LoVo (cell line): Measurements from ENCODE around the gene NANOGP8.
"Not testable (repeated sequence)": the region's sequence is repeated elsewhere in the genome, so short reads cannot be mapped to it uniquely, and the experiment has no call there.

ENCODE experiments used
- DNase-seq: peaks from one replicate; pipeline ENCODE4 v3.0.0-alpha.2; 2016; ENCODE audit warnings: low spot score

The NANOGP8 gene

DNA sequence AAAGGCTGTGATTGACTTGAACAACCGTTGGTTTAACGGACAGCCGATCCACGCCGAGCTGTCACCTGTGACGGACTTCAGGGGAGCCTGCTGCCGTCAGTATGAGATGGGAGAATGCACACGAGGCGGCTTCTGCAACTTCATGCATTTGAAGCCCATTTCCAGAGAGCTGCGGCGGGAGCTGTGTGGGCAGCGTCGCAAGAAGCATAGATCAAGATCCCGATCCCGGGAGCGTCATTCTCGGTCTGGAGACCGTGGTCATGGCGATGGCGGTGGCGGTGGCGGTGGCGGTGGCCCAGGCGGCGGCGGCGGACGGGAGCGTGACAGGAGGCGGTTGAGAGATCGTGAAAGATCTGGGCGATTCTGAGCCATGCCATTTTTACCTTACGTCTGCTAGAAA, 7.8 kb upstream of the NANOGP8 start:
- DNase-seq, result no peak

DNA sequence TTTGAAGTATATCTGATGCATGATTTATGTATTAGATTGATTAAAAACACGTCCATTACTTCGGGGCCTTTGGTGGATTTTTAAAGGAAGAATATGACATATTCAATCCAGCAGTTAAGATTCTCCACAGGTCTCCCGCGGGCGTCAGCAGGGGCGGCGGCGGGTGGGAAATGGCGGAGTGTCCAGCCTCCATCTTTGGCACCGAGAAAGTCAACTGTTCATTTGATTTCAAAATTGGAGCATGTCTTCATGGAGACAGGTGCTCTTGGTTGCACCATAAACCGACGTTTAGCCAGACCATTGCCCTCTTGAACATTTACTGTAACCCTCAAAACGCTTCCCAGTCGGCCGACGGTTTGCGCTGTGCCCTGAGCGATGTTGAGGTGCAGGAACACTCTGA, 7.2 kb upstream of the NANOGP8 start:
- no peak for DNase-seq

DNA sequence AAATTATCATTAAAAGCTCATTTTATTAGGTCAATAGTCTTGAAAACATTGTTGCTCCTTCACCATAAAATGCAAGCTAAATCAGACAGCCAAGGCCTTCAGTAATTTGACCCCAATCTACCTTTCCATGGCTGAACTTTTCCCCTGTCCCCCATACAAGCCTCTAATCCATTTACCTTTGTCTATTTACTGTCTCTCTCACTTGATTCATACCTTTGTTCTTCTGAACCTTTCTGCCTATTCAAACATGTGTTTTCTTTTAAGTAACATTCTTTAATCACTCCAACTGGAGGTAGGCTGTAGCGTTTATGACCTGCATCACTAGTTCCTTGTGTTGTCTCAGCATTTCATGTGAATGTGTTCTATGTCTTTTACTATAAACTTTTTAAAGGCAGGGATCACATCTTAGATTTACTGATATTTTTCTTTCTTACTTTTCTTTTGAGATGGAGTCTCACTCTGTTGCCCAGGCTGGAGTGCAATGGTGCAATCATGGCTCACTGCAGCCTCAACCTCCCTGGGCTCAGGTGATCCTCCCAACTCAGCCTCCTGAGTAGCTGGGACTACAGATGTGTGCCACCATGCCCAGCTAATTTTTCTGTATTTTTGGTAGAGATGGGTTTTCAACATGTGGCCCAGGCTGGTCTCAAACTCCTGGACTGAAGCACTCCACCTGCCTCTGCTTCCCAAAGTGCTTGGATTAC, 5.2 kb upstream of the NANOGP8 start:
- DNase-seq, result no peak

DNA sequence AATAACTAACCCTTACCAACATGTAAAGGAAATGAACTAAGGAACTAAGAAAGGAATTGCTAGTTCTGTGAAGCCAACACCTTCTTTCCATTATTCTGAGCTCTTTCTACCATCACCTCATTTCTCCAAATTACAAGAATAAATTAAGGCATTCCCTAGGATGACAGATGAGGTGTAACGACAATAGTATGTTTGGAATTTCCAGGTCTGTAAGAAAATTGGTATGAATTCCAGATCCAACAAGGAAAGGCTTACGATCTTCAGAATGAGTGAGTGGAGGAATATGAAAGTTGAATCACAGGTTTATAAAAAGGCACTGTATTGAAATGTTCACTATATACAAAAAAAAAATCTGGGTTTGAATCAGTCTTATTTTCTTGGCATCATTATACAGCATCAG, 4.5 kb upstream of the NANOGP8 start:
- DNase-seq, result no peak

DNA sequence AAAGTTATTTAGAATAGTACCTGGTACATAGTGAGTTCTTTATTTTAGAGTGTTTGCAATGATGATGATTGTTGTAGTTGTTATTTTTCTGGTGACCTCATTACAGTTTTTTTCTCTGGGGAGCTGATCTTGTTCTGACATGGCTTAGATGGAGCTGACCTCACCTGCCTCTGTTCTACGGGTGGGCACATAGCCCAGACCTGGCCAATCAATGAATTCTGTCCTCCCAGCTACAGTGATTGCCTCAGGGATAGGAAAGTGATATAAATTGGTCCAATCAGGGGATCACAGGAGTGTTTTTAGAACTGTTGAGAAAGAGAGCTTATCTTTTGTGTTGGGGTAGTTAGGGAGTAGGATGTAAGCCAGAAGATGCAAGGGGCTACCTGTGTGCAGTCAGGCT, 3.2 kb upstream of the NANOGP8 start:
- DNase-seq, result no peak

DNA sequence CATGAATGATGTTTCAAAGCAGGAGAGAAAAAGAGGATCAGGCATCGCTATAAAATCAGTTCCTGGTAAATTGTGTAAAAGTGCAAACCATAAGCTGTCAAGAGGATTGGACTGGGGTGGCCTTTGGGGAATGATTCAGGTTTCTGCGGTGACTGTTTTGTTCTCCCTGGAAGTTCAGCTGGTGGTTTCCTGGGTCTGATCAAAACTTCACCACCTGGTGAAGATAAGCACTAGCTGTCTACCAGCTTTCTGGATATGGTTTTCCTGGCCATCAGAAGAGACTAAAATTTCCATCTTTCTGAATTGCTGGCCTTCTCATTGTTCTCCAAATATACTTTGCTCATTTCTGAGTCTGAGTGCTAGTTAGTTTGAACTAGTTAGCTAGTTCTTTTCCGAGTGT, 2.7 kb upstream of the NANOGP8 start:
- DNase-seq, result no peak

DNA sequence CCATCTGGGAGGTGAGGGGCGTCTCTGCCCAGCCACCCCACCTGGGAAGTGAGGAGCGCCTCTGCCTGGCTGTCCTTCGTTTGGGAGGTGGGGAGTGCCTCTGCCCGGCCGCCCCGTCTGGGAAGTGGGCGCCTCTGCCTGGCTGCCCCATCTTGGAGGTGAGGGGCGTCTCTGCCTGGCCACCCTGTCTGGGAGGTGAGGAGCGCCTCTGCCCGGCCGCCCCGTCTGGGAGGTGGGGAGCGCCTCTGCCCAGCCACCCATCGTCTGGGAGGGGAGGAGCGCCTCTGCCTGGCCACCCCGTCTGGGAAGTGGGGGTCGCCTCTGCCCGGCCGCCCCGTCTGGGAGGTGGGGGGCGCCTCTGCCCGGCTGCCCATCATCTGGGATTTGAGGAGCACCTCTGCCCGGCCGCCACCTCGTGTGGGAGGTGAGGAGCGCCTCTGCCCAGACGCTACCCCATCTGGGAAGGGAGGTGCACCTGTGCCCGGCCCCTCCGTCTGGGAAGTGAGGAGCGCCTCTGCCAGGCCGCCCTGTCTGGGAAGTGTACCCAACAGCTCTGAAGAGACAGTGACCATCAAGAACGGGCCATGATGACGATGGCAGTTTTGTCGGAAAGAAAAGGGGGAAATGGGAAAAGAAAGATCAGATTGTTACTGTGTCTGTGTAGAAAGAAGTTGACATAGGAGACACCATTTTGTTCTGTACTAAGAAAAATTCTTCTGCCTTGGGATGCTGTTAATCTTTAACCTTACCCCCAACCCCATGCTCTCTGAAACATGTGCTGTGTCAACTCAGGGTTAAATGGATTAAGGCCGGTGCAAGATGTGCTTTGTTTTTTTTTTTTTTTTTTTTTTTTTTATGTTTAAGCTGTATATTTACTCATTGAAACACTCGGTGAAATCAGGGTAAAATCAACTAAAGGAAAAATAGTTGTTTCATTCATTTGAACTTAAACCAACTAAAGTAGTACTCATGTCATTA, 2.4 kb downstream of the NANOGP8 start:
- not testable (repeated sequence) for DNase-seq

DNA sequence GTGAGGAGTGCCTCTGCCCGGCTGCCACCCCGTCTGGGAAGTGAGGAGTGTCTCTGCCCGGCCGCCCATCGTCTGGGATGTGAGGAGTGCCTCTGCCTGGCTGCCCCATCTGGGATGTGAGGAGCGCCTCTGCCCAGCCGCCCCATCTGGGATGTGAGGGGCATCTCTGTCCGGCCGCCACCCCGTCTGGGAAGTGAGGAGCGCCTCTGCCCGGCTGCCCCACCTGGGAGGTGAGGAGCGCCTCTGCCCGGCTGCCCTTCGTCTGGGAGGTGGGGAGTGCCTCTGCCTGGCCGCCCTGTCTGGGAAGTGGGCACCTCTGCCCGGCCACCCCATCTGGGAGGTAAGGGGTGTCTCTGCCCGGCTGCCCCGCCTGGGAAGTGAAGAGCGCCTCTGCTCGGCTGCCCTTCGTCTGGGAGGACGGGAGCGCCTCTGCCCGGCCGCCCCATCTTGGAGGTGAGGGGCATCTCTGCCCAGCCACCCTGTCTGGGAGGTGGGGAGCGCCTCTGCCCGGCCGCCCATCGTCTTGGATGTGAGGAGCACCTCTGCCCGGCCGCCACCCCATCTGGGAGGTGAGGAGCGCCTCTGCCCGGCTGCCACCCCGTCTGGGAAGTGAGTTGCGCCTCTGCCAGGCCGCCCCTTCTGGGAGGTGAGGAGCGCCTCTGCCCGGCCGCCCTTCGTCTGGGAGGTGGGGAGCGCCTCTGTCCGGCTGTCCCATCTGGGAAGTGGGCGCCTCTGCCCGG, 3.3 kb downstream of the NANOGP8 start:
- DNase-seq, result not testable (repeated sequence)

DNA sequence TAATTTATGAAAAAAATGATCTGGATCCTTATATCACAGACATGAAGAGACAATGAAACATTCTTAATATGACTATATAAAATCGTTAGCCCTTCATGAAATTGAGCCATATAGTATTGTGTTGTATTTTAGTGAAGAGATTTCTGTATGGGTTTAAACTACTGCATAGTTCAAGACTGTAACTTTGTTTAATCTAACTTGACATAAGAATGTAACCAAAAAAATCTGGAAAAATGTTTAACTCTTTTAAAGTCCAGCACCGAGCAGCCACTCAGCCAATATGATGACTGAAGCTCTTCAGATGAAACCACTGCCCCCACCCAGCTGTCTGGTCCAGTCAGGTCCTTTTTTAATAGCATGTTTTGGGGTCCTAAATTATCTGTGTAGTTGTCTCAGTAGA, 4.9 kb downstream of the NANOGP8 start:
- DNase-seq, result no peak

DNA sequence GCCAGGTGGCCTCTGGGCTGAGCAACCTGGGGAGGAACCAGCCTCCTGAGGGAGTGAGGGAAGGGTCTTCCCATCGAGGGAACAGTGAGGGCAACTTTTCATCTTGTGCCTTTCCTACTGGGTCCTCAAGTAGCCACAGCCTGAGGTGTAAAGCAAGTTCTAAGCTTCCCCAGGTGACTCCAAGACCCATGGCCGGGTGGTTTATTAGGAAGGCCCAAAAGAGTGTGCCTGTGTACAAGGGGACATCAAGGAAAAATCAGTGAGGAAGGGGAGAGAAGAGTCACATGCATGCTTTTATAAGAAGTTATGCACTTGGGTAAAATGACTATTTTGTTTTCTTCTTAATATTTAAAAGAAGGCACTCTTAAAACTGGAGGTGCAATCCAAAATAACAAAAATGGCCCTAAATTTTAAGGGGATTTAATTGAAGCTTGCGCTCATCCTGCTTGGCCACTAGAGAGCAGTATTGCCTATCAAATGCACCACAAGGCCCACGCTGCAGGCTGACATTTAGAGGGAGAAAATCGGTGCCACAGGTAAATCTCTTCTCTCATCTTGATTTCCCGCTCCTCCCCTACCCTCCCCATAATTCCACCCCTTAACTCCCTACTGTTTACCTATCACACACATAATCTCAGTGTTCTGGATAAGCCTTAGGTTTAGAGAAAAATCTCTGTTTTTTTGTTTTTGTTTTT, 6.7 kb downstream of the NANOGP8 start:
- peak; percentile 70 for DNase-seq

DNA sequence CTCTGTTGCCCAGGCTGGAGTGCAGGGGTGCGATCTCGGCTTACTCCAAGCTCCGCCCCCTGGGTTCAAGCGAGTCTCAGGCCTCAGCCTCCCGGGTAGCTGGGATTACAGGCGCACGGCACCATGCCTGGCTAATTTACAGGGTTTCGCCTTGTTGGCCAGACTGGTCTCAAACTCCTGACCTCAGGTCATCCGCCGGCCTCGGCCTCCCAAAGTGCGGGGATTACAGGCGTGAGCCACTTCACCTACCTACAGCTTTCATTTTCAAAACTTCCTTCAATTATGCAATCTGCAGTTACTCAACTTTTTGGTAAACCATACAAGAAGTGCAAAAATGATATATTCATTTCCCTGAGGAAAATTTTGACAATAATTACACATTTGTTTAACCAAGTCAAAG, 14.0 kb downstream of the NANOGP8 start:
- DNase-seq, result no peak

DNA sequence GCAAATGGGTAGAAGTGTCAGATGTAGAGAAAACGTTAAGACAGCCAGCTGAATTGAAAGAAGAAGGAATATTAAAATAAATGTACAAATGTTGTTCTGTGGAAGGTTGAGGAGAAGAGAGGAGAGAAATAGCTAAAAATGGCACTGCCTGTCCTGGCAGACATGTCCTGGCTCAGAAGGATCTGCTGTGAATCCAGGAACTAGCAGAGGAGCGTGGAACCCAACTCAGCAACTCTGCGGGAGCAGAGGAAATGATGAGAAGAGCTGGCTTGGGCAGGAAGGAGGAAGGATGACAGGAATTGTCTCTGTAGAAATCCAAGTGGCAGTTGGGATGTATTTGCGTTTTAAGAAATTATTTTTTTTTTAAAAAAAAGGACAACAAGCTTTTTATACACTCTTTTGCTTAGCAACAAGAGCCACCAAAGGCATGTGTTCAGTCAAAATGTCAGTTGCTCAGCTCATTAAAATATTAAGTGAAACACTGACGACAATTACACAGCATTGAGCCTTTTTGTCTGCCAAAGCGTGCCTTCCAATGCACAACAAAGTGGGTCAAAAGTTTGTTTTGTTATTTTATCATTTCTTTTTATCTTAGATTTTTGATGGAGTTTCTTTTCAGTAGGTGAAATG, 16.1 kb downstream of the NANOGP8 start:
- no peak for DNase-seq

DNA sequence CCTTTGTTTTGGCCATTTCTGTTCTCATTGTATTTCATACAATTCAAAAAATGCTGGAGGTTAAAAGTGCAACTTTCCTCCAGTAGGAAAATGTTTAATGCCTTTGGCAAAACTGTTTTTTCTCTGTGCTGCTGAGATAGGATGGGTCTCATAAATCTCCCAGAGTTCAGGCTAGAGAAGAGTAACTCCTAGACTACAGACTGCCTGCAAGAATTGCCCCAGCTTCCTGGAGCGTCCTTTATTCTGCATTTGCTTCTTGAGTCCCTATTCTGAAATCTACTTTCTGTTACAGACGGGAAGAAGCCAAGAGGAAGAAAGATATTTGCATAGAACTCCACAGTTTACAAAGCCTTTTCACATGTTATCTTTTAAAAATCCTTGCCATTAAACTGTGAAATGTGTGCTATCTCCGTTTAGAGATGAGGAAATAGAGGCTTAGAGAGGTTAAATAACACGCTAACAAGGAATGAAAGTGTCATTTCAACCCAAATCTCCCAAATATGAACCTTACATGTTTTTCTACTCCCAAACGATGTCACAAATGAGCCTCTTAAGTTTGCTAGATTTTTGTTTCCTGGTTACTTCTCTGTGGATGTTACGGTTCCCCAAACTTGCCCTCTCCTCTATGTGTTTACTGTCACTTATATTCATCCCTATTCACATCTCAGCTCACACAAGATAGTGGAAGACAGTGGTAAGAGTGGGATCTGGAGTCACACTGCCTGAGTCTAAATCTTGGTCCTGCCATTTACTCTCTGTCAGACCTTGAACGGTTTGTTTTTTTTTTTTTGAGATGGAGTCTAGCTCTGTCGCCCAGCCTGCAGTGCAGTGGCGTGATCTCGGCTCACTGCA, 17.4 kb downstream of the NANOGP8 start:
- no peak for DNase-seq

DNA sequence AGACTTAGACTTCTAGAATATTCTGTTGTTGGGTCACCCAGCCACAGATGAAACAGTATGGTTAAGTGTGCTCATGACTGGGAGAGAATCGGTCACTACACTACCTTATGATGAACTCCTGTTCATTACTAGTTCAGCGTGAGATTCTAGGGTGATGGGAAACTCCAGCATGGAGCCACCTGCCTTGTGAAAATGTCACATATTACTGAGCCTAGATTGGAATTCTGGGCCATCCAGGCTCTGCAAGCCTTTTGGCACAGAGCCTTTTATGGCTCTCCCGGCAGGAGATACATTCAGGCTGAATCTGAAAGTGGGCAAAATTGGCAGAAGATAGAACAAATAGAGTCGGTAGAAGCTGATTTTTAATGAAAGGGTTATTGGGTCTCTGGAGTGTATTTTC, 19.0 kb downstream of the NANOGP8 start:
- DNase-seq, result no peak

DNA sequence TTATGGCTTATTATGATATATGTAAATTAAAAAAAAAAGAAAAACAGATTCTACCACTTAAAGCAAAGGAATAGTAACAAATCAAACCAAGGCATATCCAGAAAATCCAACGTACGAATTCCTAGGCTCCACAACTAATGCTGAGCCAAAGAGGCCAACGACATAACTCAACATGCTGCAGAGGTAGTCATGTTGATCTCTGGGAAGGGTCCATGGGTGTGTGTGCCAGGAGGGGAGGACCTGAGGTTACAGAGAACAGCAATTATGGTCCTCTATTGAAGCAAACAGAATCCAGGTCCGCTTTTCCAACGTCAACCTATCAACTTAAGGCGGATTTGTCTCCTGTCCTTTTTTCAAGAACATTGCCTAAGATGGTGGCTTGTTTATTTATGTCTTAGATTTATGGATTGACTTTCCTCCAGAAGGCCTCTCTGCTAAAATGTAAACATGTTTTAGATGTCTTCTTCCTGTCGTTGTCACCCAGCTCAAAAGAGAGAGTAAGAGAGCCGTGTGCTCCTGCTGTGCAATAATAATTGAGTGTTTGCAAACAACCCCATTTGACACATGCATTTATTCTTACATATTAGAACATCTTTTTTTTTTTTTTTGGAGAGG, 20.4 kb downstream of the NANOGP8 start:
- no peak for DNase-seq

DNA sequence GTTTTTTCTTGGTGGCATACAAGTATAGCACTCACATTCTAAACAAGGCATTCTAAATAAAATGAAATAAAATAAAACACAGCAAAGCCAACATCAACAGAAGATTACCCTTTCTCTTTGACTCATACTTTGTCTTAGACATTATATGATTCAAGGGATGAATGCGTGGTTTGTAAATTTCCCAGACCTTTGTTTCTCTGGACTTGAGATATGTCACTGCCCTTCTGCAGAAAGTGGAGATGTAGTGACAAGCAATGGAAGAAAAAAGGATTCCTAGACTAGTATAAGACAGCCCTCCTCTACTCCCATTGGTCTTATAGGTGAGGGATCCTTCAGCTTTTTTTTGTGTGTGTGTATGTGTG, 22.4 kb downstream of the NANOGP8 start:
- DNase-seq, result no peak

DNA sequence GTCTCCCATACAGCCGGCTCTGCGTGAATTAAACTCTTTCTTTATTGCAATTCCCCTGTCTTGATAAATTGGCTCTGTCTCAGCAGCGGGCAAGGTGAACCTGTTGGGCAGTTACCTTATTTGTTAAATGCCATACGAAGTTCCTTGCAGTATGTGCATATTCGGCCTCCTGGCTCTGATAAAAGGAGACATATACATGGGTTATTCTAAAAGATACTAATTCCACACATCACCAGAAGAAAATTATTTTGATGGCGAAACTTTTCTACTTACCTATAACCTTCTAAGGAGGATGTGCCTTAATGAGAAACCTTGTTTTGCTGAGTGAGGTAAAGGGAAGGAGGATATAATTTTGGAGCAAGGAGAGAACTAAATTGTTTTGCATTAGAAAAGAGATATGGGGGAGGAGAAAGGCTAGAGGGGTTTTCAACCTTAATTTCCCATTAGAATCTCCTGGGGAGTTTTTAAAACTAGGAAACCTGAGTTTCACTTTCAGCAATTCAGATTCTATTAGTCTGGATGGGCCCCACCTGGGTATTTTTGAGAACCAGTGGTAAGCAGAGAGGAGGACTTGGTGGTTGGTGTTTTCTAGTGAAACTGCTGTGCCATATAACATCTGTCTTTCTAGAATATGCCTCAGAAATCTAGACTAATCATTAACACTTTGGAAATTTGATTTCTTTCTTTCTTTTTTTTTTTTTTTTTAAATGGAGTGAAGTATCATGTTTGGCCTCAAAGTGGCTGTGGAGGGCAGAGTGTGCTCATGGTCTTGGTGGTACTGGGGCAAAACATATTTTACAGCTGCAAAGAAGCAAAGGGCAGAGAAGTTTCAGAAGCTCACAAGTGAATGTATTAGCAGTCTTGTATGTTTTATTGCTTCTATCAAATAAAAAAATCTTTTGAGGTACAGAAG, 23.0 kb downstream of the NANOGP8 start:
- no peak for DNase-seq

DNA sequence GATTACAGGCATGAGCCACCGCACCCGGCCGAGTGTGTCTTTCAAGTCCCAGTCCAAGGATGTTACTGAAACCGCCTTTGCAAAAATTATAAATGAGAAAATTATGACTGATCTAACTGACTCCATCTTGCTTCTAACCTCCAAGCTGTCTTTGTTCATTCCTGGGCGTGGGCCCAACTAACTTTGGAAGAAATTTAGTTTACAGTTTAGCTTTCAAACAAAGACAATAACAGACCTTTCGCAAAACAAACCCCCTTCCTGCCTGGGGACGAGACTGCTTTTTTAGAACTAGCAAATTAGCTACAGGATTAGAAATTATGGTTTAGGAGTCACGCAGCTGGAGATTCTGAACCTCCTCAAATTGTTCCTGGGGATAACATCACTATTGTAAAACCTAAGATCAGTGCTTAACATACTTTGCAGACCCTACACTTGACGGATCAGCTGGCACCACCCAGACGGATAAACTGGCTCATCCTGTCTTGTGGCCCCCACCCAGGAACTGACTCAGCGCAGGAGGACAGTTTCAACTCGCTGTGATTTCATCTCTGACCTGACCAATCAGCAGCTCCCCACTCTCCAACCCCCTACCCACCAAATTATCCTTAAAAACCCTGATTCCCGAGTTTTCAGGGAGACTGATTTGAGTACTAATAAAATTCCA, 23.8 kb downstream of the NANOGP8 start:
- DNase-seq, result no peak

DNA sequence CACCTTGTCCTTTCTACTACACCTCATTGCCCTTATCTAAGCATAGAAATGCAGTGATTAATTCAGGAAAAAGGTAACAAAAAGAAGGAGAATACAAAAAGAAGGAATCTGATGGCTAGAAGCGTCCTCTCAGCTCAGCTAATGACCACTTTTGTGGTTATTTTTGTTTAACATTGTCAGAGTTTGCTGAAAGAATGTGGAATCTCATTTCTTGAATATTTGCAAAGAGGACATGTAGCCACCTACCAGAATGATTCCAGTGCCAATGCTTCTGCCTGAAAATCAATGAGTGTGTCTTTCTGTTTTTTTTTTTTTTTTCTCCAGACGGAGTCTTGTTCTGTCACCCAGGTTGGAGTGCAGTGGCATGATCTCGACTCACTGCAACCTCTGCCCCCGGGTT, 24.5 kb downstream of the NANOGP8 start:
- DNase-seq, result no peak
